PC-9 (cell line): ENCODE measurements around the gene IL16.

Experiments
- EZH2 ChIP-seq: fragments of 200-600 bp; sonication (generic); IDR thresholded peaks from 2 replicates; pipeline ENCODE4 v1.8.0; 2017; ENCODE audit warnings: antibody characterized with exemption, low read depth
- TF ChIP-seq, protein P1 (sequence below): fragments of 200-600 bp; sonication (generic); conservative IDR thresholded peaks from 2 replicates; pipeline ENCODE4 v1.6.1; 2017; ENCODE audit warnings: mixed run types, antibody characterized with exemption, mild to moderate bottlenecking, moderate library complexity

DNA sequence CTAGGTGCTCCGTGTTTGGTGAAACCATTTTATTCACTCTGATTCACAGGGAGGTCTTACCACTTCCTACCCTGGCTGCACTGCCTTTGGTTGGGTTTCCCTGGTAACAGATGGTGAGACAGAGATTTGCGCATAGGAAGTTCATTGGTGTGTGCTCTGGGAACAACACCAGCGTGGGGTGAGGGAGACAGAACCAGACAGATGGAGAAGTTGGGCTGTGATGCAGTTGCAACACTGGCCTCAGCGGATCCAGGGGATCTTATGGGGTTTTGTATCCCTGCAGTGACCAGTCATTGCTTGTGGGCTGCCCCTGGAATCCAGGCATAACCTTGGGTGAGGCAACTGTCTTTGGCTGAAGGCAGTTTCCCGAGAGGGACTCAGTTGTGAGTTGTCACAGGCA is 12.5 kb upstream of the IL16 start:
- TF ChIP-seq, protein P1, sequence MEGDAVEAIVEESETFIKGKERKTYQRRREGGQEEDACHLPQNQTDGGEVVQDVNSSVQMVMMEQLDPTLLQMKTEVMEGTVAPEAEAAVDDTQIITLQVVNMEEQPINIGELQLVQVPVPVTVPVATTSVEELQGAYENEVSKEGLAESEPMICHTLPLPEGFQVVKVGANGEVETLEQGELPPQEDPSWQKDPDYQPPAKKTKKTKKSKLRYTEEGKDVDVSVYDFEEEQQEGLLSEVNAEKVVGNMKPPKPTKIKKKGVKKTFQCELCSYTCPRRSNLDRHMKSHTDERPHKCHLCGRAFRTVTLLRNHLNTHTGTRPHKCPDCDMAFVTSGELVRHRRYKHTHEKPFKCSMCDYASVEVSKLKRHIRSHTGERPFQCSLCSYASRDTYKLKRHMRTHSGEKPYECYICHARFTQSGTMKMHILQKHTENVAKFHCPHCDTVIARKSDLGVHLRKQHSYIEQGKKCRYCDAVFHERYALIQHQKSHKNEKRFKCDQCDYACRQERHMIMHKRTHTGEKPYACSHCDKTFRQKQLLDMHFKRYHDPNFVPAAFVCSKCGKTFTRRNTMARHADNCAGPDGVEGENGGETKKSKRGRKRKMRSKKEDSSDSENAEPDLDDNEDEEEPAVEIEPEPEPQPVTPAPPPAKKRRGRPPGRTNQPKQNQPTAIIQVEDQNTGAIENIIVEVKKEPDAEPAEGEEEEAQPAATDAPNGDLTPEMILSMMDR, result no peak
- no peak for TF ChIP-seq EZH2
